GM04504 (cell line): ENCODE data around the gene UHRF2.
"Not testable (repeated sequence)": the region's sequence is repeated elsewhere in the genome, so short reads cannot be mapped to it uniquely, and the experiment has no call there.

Experiments used
- DNase-seq: peaks from one replicate; pipeline ENCODE4 v3.0.0-alpha.2; 2012; ENCODE audit warnings: low read depth

UHRF2 gene, protein sequence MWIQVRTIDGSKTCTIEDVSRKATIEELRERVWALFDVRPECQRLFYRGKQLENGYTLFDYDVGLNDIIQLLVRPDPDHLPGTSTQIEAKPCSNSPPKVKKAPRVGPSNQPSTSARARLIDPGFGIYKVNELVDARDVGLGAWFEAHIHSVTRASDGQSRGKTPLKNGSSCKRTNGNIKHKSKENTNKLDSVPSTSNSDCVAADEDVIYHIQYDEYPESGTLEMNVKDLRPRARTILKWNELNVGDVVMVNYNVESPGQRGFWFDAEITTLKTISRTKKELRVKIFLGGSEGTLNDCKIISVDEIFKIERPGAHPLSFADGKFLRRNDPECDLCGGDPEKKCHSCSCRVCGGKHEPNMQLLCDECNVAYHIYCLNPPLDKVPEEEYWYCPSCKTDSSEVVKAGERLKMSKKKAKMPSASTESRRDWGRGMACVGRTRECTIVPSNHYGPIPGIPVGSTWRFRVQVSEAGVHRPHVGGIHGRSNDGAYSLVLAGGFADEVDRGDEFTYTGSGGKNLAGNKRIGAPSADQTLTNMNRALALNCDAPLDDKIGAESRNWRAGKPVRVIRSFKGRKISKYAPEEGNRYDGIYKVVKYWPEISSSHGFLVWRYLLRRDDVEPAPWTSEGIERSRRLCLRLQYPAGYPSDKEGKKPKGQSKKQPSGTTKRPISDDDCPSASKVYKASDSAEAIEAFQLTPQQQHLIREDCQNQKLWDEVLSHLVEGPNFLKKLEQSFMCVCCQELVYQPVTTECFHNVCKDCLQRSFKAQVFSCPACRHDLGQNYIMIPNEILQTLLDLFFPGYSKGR

DNA sequence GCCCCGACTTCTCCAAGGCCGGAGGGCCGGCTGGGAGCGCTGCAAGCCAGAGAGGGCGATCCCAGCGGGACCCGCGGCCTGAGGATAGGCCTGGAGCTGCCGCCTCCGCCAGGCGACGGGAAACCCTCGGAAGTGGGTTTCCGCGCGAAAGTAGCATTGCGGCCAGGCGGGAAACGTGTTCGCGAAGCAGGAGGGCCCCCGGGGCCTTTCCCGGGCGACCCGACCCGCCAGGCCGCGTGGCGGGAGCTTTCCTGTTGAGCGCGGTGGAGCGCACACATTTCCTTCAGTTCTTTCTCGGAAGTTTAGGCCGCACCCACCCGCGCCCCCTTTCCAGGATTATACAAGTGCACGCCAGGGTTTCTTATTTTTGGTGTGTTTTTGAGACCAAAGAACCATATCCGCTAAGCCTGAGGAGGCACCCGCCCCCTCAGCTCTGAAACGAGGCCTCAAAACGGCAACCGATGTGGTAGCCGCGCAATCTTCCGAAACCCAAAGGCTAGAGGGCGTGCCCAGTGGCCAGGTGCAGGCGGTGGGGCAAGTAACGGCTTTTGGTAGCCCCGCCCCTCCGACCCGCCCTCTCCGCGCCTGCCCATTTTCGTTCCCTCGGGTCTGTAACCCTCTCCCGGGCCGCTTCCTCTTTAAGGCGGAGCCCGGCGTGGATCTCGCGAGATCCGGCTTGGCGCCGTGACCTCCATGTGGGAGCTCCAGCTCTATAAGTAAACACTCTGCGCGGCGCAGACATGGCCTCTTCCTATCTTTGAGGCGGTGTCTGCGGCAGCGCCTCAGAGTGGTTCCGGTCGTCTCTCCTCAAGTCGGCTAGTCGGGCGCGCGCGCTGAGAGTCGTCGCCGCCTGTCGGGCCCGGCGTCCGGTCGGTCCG is at the start of gene UHRF2:
UHRF2 (plus strand) TSS at position 713 of the 878 bp plus-strand sequence. CDS start 292 bp downstream, outside the sequence.
- peak; percentile 96 for DNase-seq

DNA sequence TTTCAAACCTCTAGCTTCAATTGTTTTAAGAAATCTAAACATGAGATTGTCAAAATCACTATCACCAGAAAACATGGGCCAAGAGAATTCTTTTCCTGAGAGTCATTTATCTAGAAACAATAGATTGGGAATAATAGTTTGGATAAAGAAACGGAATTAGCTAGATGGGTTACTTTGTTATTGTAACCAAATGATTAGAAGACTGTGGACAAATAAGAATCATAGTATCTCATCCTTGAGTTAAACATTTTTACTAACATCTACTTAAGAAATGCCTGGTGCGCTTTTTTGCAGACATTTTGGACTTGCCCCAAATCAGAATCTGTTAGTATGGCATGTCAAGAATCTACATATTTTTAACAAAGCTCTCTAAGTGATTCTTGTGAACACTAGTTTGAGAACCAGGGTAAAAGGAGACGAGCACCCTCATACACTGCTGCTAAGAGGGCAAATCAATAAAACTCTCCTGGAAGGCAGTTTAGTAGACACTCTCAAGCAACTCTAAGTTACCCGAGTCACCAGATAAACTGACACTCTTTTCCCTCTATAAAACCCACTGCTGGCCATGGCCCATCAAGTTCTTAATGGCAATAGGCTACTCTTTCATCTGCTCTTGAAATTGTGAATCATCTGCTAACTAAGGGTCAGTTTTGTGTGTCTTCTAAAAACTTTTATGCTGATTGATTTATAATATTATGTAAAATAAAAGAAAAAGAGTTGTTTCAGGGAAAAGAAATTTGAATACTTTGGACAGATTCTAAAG is 45.7 kb upstream of the UHRF2 start:
- no peak for DNase-seq

DNA sequence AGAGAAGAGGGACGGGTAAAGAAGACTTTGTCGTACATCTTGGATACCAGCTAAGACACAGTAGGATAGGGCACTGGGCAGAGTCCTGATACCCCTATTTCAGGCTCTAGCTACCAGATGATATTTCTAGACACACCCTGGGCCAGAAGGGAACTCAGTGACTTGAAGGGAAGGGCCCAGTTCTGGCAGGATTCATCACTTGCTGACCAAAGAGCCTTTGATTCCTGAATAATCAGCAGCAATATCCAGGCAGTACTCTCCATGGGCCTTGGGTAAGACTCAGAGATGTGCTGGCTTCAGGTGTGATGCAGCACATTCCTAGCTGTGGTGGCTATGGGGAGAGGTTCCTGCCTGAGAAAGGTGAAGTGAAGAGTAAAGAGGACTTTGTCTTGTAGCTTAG is 44.2 kb upstream of the UHRF2 start:
- no peak for DNase-seq

DNA sequence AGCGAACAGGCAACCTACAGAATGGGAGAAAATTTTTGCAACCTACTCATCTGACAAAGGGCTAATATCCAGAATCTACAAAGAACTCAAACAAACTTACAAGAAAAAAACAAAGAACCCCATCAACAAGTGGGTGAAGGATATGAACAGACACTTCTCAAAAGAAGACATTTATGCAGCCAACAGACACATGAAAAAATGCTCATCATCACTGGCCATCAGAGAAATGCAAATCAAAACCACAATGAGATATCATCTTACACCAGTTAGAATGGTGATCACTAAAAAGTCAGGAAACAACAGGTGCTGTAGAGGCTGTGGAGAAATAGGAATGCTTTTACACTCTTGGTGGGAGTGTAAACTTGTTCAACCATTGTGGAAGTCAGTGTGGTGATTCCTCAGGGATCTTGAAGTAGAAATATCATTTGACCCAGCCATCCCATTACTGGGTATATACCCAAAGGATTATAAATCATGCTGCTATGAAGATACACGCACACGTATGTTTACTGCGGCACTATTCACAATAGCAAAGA is 31.5 kb upstream of the UHRF2 start:
- not testable (repeated sequence) for DNase-seq

DNA sequence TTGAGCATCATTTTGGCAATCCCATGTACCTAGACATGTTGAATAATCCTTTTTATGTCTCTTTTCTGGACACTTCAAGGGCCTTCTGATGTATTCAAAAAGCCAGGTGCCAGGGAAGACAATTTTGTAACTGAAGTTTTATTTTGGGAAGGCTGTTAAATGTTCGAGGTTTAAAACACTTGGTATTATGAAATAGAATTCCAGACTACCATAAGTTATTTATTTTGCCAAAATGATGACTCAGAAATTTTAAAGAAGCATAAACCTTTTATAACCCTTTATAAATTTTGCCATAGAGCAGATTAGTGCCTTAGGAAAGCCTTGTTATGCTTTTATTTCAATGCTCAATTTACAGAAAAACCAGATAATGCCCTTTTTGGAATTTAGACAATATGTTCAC is 30.3 kb upstream of the UHRF2 start:
- DNase-seq = peak; percentile 23

DNA sequence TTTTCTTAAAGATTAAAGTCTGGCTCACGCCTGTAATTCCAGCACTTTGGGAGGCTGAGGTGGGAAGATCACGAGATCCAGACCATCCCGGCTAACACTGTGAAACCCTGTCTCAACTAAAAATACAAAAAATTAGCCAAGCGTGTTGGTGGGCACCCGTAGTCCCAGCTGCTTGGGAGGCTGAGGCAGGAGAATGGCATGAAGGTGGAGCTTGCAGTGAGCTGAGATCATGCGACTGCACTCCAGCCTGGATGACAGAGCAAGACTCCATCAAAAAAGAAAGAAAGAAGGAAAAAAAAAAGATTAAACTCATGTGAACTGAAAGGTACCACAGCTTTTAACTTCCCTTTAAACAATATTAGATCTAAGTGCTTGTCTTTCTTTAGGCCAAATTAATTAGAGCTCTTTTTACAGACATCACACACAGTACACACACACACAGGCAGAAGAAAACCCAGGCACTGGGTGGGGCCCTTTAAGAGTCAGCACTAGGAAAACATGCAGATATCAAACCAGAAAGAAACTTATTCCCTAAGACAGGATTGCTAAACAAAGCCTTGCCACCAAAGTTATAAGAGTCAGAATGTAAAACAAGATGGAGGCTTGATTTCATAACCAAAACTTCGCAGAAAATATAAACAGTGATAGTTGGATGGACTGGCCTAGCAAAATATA is 29.3 kb upstream of the UHRF2 start:
- DNase-seq = peak; percentile 21

DNA sequence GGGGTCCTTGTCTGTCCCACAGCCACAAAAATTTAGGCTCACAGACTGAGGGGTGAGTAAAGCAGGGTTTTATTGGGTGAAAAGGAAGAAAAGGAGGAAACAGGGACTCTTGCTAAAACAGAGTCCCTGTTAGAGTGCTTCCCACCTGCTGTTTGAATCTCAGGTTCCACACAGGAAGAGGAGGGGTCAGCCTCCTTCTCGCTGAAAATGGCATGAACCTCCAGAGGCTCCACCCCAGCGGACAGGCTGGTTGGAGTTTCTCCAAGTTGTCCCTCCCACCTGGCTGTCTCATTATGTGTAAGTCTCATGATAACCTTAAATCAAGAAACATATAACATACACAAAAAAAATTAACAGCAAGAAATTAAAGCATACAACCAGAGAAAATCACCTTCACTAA is 28.3 kb upstream of the UHRF2 start:
- no peak for DNase-seq

DNA sequence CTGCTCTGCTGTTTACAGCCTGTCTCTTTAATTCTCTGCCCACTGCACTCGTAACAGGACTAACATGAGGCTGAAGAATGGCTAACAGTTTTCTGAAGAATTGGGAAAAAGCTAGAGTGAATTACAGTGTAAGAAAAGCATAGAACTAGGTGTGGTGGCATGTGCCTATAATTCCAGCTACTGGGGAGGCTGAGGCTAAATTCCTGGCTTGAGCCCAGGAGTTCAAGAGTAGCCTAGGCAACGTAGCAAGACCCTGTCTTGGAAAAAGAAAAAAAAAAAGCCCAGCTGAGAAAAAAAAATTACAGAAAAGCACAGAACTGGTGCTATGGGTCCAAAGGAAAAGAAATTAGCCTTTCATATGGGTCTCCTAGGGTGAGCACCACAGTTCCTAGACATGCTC is 13.9 kb upstream of the UHRF2 start:
- DNase-seq = no peak

DNA sequence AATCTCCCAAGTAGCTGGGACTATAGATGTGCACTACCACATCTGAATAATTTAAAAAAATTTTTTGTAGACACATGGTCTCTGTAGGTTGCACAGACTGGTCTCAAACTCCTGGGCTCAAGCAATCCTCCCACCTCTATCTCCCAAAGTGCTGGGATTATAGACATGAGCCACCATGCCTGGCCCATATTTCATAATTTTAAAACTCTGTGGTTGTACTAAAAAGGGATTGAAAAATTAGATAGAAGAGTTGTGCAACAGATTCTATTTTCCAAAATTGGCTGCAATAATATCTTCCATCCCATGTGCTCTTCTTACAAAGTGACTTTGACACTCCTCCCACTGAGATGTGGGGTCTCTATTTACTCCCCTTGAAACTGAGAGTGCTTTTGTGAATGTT is 7.6 kb upstream of the UHRF2 start:
- DNase-seq = no peak

DNA sequence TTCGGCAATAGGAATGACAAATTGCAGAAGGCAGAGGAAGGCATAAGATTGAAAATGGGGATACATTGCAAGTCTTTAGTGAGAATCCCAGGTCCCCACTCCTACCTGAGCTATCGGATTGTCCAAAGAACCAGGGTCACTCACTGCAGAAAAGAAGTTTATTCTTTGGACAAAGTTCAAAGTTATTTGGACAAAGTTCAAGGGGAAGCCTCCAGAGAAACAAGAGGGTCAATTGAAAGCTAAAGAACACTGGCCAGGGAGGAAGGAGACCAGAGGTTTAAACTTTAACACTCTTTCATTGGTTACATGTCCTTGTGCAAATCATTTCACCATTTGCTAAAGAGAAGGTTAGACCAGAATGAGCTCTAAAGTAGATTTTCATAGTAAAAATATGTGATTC is 5.2 kb upstream of the UHRF2 start:
- no peak for DNase-seq

DNA sequence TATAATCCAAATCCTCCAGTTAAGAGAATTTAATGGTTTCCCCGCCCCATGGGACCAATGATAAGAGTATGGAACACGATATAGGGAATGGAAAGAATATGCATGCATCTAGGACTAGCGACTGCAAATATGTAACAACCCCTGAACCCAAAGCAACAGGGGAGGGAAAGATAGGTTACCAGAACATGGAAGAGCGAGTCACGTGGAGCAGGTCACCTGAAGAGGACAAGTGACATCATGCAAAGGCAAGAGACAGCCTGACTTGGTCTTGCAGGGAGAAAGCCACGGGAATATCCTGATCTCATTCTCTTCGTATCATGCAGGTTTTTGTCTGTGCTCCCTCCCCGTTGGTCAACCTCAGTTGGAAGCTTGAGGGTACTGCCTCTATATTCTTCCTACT is 4.7 kb upstream of the UHRF2 start:
- DNase-seq = no peak

DNA sequence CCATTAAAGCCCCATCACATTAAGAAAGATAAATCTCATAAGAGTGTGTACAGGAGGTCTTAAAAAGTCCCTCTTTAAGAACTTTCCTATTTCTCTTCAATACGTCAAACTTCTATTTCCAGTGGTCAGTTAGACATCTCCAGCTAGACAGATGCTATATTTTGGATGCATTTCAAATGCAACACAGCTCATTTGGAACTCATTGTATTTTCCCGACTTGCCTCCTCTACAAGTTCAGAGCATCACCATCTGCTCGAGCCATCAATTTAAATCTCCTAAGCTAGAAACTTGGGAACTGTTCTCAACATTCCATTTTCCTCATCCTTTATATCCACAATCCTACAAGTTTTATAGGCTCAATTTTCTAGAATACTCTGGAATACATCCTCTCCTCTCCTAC is 3.2 kb upstream of the UHRF2 start:
- no peak for DNase-seq

DNA sequence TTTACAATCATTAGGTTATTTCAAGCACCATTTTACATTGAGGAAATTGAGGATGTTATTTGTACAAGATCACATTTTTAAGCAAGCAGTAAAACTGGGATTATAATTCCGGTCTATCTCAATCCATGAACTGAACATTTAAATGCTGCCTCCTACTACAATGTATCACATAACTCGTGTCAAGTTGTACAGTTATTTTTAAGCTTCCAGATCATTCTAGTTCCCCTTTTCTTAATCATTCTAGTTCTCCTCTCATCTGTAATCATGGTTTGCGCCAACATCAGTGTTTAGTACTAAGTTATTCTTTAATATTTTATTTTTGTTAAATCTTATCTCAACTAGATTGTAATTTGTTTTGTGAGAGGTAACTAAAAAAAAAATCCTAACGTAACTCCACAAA is 2.4 kb upstream of the UHRF2 start:
- no peak for DNase-seq

DNA sequence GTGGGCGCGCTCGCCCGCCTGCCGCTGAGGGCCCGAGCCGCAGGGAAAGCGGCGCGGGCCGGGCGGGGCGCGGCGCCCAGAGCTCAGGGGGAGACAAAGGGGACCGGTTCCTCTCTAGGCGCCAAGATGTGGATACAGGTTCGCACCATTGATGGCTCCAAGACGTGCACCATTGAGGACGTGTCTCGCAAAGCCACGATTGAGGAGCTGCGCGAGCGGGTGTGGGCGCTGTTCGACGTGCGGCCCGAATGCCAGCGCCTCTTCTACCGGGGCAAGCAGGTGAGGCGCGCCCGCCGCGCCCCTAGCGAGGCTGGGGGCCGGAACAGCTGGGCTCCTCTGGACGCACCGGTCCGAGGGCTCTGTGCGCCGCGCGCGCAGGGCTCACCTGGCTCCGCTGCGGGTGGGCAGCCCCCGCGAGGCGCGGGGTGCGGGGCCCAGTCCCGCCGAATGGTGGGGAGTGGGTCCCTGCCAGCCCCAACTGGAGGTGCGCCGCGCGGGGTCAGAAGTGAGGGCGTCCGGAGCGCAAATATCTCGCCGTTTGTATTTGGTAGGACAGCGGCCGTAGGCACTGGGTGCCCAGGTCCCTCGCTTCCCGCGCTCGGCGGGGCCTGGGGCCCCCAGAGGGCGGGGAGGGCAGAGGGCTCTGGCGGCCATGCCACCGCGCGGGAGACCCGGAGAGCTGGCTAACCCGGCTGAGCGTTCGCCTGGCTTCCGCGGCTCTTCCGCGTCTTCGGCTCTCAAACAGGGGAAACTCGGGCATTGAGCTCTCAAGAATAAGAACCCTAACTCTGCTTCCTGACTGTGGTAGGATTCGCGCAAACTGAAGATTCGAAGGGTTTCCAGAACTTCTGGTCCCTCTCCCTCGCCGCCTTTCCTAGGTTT is 607 bp downstream of the UHRF2 start:
- no peak for DNase-seq

DNA sequence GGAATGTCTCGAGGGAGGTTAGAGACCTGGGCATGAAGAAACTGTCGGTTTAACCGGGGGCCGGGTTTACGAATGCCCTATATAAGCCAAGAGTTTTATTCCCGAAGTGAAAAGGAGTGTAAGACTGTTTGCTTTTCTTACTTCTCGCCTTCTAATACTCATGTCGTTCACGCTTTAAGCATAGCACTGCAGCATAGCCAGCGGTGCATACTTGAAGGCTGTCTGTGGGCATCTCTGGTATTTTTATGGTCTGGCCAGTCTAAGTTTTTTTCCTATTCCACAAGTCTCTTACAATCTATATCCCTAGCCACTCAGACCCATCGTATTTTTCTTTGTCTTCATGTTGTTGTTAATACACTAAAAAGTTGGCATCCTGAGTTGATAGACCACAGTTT is 1.2 kb downstream of the UHRF2 start:
- peak; percentile 13 for DNase-seq

DNA sequence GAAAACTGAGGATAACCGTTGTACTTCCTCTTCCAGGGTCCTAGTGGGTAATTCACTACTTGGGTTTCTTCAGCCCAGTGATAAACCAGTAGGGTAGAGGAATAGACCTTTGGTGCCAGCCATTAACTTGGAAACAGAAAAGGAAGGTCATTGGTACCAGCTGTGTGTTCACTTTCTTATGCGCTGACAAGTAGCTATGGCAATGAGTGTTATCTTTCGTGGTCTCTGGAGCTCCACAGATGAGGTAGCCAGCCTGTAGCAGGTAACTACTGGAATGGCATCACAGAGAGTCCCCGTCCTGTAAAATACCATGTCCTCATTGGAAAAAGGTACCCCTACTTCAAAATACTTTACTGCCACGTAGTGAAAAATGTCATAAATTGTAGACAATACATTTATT is 2.3 kb downstream of the UHRF2 start:
- no peak for DNase-seq

DNA sequence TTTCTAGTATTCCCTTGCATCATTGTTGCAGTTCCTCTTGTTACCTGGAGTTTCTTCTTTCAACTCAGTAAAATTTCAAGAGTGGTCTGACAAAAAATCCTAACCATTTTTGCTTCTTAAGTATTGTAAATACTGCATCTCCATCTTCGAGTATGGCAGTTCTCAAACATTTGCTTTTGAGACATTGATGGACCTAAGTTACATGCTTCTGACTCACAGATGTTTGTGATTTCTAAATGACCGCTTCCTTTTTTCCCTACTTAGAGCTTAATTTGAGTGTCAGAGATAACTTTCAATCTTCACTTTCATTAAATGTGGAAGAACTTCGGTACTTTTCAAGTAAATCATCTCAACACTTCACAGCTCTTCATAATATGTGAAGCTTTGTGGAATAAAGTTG is 4.2 kb downstream of the UHRF2 start:
- no peak for DNase-seq

DNA sequence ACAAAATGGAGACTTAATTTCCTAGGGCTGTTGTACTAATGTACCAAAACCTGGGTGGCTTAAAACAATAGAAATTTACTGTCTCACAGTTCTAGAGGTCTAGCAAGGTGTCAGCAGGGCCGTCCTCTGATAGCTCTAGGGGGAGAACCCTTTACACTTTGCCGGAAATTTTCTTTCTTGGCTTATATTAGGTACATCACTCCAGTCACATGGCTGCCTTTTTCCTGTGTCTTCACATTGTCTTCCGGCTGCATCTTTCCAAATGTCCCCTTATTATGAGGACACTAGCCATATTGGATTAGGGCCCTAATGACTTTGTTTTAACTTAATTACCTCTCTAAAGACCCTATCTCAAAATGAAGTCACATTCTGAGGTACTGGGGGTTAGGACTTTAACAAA is 5.8 kb downstream of the UHRF2 start:
- DNase-seq = no peak

DNA sequence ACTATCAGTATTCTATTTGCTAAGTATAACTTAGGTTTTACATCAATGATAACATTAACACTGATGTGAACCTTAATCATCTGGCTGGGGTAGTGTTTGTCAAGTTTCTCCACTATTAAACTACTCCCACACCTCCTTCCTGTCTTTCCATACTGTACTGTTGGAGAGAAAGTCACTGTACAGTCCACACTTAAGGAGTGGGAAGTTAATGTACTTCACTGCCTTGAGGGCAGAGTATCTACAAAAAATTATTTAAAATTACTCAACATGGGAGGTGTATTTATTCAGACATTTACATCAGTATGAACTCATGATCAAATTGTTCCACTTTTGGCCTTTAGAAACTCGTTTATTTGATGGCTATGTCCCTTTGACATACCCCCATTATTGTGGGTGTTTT is 11.9 kb downstream of the UHRF2 start:
- DNase-seq = no peak

DNA sequence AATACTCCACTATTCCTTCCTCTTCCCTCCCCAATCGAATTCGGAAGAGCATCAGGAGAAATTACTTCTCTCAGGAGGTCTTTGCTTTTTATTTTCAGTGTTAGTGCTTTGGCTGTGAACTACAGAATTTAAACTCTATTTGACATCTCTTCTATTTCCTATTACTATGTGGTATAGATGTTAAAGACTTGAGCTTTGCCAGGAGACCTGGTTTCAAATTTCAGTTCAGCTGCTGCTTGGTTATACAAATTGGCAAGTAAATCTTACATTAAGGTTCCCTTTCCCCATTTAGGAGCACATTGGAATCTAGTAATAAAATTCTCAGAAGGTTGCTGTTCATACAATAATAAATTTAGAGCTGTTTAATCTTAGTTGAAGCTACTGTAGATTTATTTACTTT is 13.1 kb downstream of the UHRF2 start:
- DNase-seq = no peak
